Choroid plexus epithelial cell (primary cell): Measurements from ENCODE around the gene ESRRB.

Source experiments
- DNase-seq: peaks from one replicate; pipeline ENCODE4 v3.0.0-alpha.2; 2010; ENCODE audit warnings: low read depth
- H3K4me3 ChIP-seq: 2 replicates; pipeline ENCODE4 v1.5.1; 2011; ENCODE audit warnings: low read depth, mild to moderate bottlenecking, control low read depth, low read length, moderate library complexity
- TF ChIP-seq, protein P1 (sequence below): conservative IDR thresholded peaks from 2 replicates; pipeline ENCODE4 v1.5.1; 2011; ENCODE audit warnings: low read depth, mild to moderate bottlenecking, control low read depth, inconsistent platforms, low read length, moderate library complexity

ESRRB gene

DNA sequence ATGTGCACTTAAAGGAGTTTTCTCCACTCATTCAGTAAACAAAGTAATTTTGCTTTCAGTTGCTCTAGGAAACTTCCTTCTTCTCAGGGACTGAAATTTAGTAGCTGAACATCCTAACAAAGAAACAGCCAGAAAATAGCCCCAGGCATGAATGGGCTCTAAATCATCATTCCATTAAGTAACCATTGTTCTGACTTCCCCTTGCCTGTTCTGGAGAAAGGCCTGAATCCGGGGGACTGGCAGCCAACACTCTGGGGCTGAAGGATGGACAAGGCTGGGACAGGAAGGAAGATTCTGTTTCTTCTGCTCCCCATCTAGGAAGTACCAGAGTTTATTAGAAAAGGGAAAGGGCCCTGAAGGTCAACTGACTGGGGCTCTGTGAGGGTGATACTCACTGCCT is 104.5 kb downstream of the ESRRB start:
- TF ChIP-seq, protein P1, sequence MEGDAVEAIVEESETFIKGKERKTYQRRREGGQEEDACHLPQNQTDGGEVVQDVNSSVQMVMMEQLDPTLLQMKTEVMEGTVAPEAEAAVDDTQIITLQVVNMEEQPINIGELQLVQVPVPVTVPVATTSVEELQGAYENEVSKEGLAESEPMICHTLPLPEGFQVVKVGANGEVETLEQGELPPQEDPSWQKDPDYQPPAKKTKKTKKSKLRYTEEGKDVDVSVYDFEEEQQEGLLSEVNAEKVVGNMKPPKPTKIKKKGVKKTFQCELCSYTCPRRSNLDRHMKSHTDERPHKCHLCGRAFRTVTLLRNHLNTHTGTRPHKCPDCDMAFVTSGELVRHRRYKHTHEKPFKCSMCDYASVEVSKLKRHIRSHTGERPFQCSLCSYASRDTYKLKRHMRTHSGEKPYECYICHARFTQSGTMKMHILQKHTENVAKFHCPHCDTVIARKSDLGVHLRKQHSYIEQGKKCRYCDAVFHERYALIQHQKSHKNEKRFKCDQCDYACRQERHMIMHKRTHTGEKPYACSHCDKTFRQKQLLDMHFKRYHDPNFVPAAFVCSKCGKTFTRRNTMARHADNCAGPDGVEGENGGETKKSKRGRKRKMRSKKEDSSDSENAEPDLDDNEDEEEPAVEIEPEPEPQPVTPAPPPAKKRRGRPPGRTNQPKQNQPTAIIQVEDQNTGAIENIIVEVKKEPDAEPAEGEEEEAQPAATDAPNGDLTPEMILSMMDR, result no peak
- H3K4me3 ChIP-seq, result no peak overlapping the region
- DNase-seq, result no peak

DNA sequence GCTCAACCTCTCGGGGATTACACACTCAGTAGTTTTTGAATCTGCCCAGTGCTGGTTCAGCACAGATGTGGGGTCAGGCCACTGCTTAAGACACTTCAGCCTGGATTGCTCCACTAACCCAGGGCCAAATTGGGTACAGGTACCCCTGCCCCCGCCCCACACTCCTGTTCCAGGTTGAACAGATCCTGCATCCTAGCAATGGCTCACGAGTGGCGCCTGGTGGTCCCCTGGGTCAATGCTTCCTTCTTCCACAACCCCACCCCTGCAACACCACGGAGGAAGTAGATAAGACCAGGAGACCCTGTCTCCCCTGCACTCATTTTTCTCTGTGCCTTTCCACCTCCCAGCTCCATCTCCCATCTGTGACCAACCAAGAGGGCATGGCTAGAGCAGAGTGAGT is 108.4 kb downstream of the ESRRB start:
- no peak overlapping the region for H3K4me3 ChIP-seq
- TF ChIP-seq, protein P1, result no peak
- DNase-seq, result no peak

DNA sequence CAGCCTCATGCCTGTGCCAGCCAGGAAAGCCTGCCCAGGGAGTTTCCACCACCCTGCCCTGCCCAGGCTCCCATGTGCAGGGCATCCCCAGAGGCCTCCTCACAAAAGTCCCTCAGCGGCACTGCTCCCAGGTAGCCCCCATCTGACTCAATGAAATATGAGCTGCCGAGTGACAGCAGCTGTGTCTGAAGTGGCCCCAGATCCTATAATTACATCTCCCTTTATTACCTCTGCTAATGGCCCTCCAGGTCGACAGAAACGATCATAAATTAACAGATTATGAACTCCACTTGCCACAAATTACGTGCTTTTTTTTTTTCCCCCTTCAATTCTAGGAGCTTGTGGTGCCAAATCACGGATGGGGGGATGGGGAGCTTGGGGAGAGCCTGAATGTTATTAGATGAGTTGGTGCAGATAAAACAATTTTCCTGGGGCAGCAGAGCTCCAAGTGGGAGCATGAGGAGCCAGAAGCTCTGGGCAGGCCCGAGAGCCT is 110.4 kb downstream of the ESRRB start:
- H3K4me3 ChIP-seq, result no peak overlapping the region
- TF ChIP-seq, protein P1, result no peak
- DNase-seq, result no peak

DNA sequence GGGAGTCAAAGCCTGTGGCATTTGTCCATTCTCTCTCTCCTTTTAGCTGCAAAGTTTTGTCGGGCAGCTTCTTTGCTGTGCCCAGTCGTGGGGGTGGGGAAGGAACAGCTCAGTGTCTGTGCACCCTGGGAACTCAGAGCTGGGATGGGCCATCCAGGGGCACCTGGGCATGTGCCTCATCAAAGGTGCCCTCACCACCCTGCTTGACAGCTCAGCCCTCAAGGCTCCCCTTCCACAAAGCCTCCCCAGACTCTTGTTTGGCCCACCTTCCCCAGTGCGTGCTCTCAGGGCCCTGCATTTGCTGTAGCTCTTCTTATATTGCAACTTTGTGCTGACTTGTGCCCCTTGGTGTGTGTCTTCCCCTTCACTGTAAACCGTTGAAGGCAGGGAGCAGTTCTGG is 112.6 kb downstream of the ESRRB start:
- TF ChIP-seq, protein P1, result no peak
- H3K4me3 ChIP-seq, result no peak overlapping the region
- DNase-seq, result no peak

DNA sequence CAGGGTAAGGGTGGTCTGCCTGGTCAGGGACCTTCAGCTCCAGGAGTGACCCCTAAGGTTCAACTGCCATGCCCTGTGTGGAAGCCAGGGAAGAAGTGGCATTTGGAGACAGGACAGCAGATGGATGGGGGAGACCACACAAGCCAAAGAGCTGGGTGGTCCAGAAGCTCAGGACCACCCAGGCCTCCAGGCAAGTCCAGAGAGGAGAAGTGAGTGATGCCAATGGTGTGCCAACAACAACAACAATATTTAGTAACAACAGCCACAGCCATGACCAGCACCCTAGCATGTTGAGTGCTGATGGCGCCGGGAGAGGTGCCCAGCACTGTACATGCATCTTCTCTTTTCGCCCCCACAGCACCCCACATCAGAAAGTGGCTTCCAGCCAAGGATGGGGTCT is 113.7 kb downstream of the ESRRB start:
- TF ChIP-seq, protein P1, result no peak
- DNase-seq, result no peak
- H3K4me3 ChIP-seq, result no peak overlapping the region

DNA sequence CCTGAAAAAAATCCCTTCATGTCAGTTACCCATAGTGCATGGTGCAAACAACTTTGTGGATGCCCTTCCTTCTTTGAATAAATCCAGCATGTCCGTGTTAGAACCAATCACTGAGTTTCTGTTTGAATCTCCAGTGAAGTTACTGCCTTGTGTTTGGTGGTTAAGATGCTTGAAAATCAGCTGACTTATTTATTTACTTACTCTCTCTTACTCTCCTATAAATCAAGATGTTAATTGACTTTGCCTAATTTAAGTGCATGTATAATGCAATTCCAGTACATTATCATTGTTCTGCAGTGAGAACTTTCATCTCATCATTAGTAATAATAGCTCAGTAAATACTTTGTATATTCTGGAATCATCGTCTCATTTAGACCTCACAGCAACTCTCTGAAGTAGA is 114.2 kb downstream of the ESRRB start:
- H3K4me3 ChIP-seq, result no peak overlapping the region
- TF ChIP-seq, protein P1, result no peak
- DNase-seq, result no peak

DNA sequence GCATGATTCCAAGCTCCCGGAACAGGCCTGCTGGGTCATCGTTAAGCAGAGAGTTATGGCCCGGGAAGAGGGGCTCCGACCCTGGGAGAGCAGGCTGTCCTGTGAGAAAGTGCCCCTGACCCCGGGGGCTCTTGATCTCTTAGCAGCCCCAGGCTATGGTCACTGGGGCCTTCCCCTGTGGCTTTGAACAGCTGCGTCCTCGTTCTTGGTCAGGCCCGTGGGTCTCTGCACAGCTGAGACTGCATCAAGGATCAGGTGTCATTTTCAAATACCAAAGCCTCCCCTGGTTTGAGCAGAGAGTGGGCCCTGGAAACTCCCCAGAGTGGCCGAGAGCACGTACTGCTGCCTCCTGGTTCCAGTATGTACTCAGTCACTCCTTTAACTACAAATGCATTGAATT is 114.8 kb downstream of the ESRRB start:
- TF ChIP-seq, protein P1, result no peak
- DNase-seq, result no peak
- no peak overlapping the region for H3K4me3 ChIP-seq
